Cerebellar cortex (tissue), 1 donor: ENCODE data around the gene CASTOR1.
A peak's percentile ranks its signal among the peaks of the same experiment; 100 is the strongest.

ENCODE experiments used
- DNase-seq: peaks from one replicate; pipeline ENCODE4 v3.0.0-alpha.2; 2015; ENCODE audit warnings: low spot score

Gene CASTOR1

GRCh38 chr22:30297991-30298701 lies 8.8 kb upstream of the CASTOR1 start:
- DNase-seq = no peak

- DNase-seq = no peak
Observed at GRCh38 chr22:30297276-30297990, 8.1 kb upstream of the CASTOR1 start.

- DNase-seq = no peak
Observed at GRCh38 chr22:30296833-30297232, 7.5 kb upstream of the CASTOR1 start.

- DNase-seq = no peak
Observed at GRCh38 chr22:30296324-30296723, 7.0 kb upstream of the CASTOR1 start.

GRCh38 chr22:30295576-30295975 lies 6.3 kb upstream of the CASTOR1 start:
- no peak for DNase-seq

GRCh38 chr22:30294830-30295229 lies 5.5 kb upstream of the CASTOR1 start:
- DNase-seq = no peak

- DNase-seq = no peak
Observed at GRCh38 chr22:30294066-30294465, 4.8 kb upstream of the CASTOR1 start.

- DNase-seq = no peak
Observed at GRCh38 chr22:30293026-30293425, 3.7 kb upstream of the CASTOR1 start.

- peak; percentile 51 for DNase-seq
Observed at GRCh38 chr22:30292069-30292970, 3.0 kb upstream of the CASTOR1 start.

GRCh38 chr22:30291058-30291892 lies 2.0 kb upstream of the CASTOR1 start:
- DNase-seq = no peak

GRCh38 chr22:30290342-30291057 lies 1.2 kb upstream of the CASTOR1 start:
- DNase-seq = peak; percentile 52

- no peak for DNase-seq
Observed at GRCh38 chr22:30289980-30290313, 642 bp upstream of the CASTOR1 start.

- DNase-seq = no peak
Observed at GRCh38 chr22:30288419-30289140, 725 bp downstream of the CASTOR1 start.

- DNase-seq = peak; percentile 89
Observed at GRCh38 chr22:30287648-30288418, 1.5 kb downstream of the CASTOR1 start.

GRCh38 chr22:30286813-30287647 lies 2.3 kb downstream of the CASTOR1 start:
- DNase-seq = peak; percentile 60

GRCh38 chr22:30286331-30286730 lies 3.0 kb downstream of the CASTOR1 start:
- no peak for DNase-seq

- DNase-seq = no peak
Observed at GRCh38 chr22:30285846-30286200, 3.5 kb downstream of the CASTOR1 start.

GRCh38 chr22:30285176-30285845 lies 4.0 kb downstream of the CASTOR1 start:
- DNase-seq = no peak
